H1 (cell line): ENCODE measurements around the gene FSTL4. TPM values are rescaled to one million over a fixed set of nuclear protein-coding genes. Genes with fewer than 3 reads are reported as not detected.

ENCODE experiments used
- CTCF ChIA-PET: fragments of 300-600 bp; sonication (Branson Sonifier 250); formaldehyde crosslinking; loops from one replicate; lab custom pipeline; 2021; ENCODE audit not compliant: partially characterized antibody; lab: Charles Lee
- POLR2A ChIA-PET: fragments of 300-600 bp; sonication (Branson Sonifier 250); formaldehyde crosslinking; loops from one replicate; lab custom pipeline; 2021; ENCODE audit warnings: inconsistent platforms; ENCODE audit not compliant: partially characterized antibody; lab: Charles Lee
- DNase-seq, 2 experiments: peaks; one replicate each; pipeline versions ENCODE4 v3.0.0 to v3.0.0-alpha.2; 2010 to 2022; ENCODE audit warnings: low spot score in 2 of 2, low read depth in 1 of 2, mixed read lengths in 1 of 2
- FAIRE-seq: peaks from 2 replicates; lab custom pipeline; 2011; peaks lifted over from hg19 to GRCh38; lab: Jason Lieb, UNC
- H2AFZ ChIP-seq: 2 replicates; pipeline ENCODE4 v1.8.1; 2012; ENCODE audit warnings: low read length, inconsistent platforms
- H2AK5ac ChIP-seq: 2 replicates; pipeline ENCODE4 v1.6.1; 2013; ENCODE audit warnings: low read depth, low read length
- H2BK120ac ChIP-seq: replicated peaks from 2 replicates; pipeline ENCODE3; 2013; ENCODE audit warnings: low read depth, low read length, inconsistent platforms
- H2BK12ac ChIP-seq: 2 replicates; pipeline ENCODE4 v1.6.1; 2013; ENCODE audit warnings: low read depth, low read length
- H2BK15ac ChIP-seq: 2 replicates; pipeline ENCODE4 v1.6.1; 2013; ENCODE audit warnings: low read length
- H2BK20ac ChIP-seq: 2 replicates; pipeline ENCODE4 v1.6.1; 2013; ENCODE audit warnings: low read length
- H2BK5ac ChIP-seq: 2 replicates; pipeline ENCODE4 v1.6.1; 2013; ENCODE audit warnings: low read depth, low read length
- H3K14ac ChIP-seq: 2 replicates; pipeline ENCODE4 v1.6.1; 2013; ENCODE audit warnings: inconsistent platforms; ENCODE audit not compliant: insufficient read length
- H3K18ac ChIP-seq: 2 replicates; pipeline ENCODE4 v1.6.1; 2013; ENCODE audit warnings: low read length; ENCODE audit errors: extremely low read depth
- H3K23ac ChIP-seq: 2 replicates; pipeline ENCODE4 v1.6.1; 2013; ENCODE audit warnings: inconsistent platforms; ENCODE audit not compliant: insufficient read length
- H3K23me2 ChIP-seq: 2 replicates; pipeline ENCODE4 v1.6.1; 2013; ENCODE audit warnings: low read depth, low read length
- H3K27ac ChIP-seq: 2 replicates; pipeline ENCODE4 v1.6.1; 2011; ENCODE audit warnings: low read depth, low read length, inconsistent platforms
- H3K27me3 ChIP-seq, 4 experiments: replicated peaks in 1 of 4; 1 replicate in 1 of 4; 2 replicates in 3 of 4; pipeline versions ENCODE4 v1.6.1 to v1.8.1; 2011 to 2013; ENCODE audit warnings: low read length in 3 of 4, mild to moderate bottlenecking in 3 of 4, inconsistent platforms in 2 of 4, mixed read lengths in 2 of 4, moderate library complexity in 1 of 4; ENCODE audit not compliant: control insufficient read depth in 3 of 4, insufficient read depth in 3 of 4; ENCODE audit errors: extremely low read depth in 1 of 4
- H3K36me3 ChIP-seq, 4 experiments: 2 replicates each; pipeline versions ENCODE4 v1.6.1 to v1.8.1; 2011 to 2013; ENCODE audit warnings: mild to moderate bottlenecking in 4 of 4, low read length in 3 of 4, moderate library complexity in 2 of 4, control low read depth in 1 of 4, inconsistent platforms in 1 of 4; ENCODE audit not compliant: insufficient read depth in 4 of 4, control insufficient read depth in 2 of 4
- H3K4ac ChIP-seq: replicated peaks from 2 replicates; pipeline ENCODE3; 2013; ENCODE audit warnings: low read length, low read depth, mixed read lengths, inconsistent platforms; ENCODE audit not compliant: insufficient read length
- H3K4me1 ChIP-seq, 4 experiments: replicated peaks in 1 of 4; 1 replicate in 1 of 4; 2 replicates in 3 of 4; pipeline versions ENCODE4 v1.6.1 to v1.8.1; 2011 to 2013; ENCODE audit warnings: low read length in 3 of 4, inconsistent platforms in 2 of 4, mixed read lengths in 1 of 4; ENCODE audit not compliant: insufficient read depth in 4 of 4, control insufficient read depth in 3 of 4
- H3K4me2 ChIP-seq, 2 experiments: 2 replicates each; pipeline versions ENCODE4 v1.6.1 to v1.8.1; 2011 to 2013; ENCODE audit warnings: low read depth in 2 of 2, low read length in 2 of 2, control low read depth in 1 of 2, inconsistent platforms in 1 of 2, mild to moderate bottlenecking in 1 of 2; ENCODE audit not compliant: insufficient read depth in 1 of 2
- H3K4me3 ChIP-seq, 4 experiments: fragments of 200-600, 300-600 bp in 1 of 4; sonication (generic), shearing (Covaris generic), sonication (Bioruptor Twin) in 1 of 4; 2 replicates each; pipeline versions ENCODE4 v1.5.1 to v1.8.1; 2011 to 2016; ENCODE audit warnings: low read length in 4 of 4, low read depth in 3 of 4, control low read depth in 2 of 4, inconsistent platforms in 2 of 4, mild to moderate bottlenecking in 2 of 4, mixed read lengths in 1 of 4, moderate library complexity in 1 of 4; ENCODE audit not compliant: insufficient read depth in 2 of 4; ENCODE audit errors: extremely low read depth in 1 of 4
- H3K56ac ChIP-seq: replicated peaks from 2 replicates; pipeline ENCODE3; 2013; ENCODE audit warnings: low read depth, mild to moderate bottlenecking, mixed read lengths, low read length, inconsistent platforms; ENCODE audit not compliant: insufficient read length
- H3K79me1 ChIP-seq: 2 replicates; pipeline ENCODE4 v1.6.1; 2013; ENCODE audit warnings: low read depth, low read length, control low read depth
- H3K79me2 ChIP-seq, 2 experiments: 2 replicates each; pipeline versions ENCODE4 v1.6.1 to v1.8.1; 2012 to 2013; ENCODE audit warnings: low read length in 2 of 2, mild to moderate bottlenecking in 2 of 2, inconsistent platforms in 1 of 2; ENCODE audit not compliant: insufficient read depth in 2 of 2, control insufficient read depth in 1 of 2
- H3K9ac ChIP-seq, 4 experiments: replicated peaks in 1 of 4; 1 replicate in 1 of 4; 2 replicates in 3 of 4; pipeline versions ENCODE4 v1.6.1 to v1.8.1; 2011 to 2013; ENCODE audit warnings: low read depth in 3 of 4, low read length in 3 of 4, control low read depth in 2 of 4, mild to moderate bottlenecking in 2 of 4, moderate library complexity in 2 of 4, inconsistent platforms in 1 of 4; ENCODE audit errors: extremely low read depth in 1 of 4
- H3K9me3 ChIP-seq, 2 experiments: 2 replicates each; pipeline versions ENCODE4 v1.6.1 to v1.8.1; 2012 to 2013; ENCODE audit warnings: mild to moderate bottlenecking in 2 of 2, moderate library complexity in 2 of 2, control low read depth in 1 of 2, inconsistent platforms in 1 of 2, low read depth in 1 of 2, low read length in 1 of 2, mixed read lengths in 1 of 2; ENCODE audit not compliant: insufficient read depth in 2 of 2
- H4K20me1 ChIP-seq, 2 experiments: replicated peaks in 1 of 2; 2 replicates each; pipeline versions ENCODE3 to v1.8.1; 2011 to 2013; ENCODE audit warnings: inconsistent platforms in 2 of 2, low read length in 2 of 2, mild to moderate bottlenecking in 1 of 2; ENCODE audit not compliant: insufficient read depth in 2 of 2, control insufficient read depth in 1 of 2
- H4K5ac ChIP-seq: 2 replicates; pipeline ENCODE4 v1.6.1; 2013; ENCODE audit warnings: low read length, low read depth, mixed read lengths, inconsistent platforms; ENCODE audit not compliant: insufficient read length
- H4K8ac ChIP-seq: 2 replicates; pipeline ENCODE4 v1.8.0; 2013; ENCODE audit warnings: mild to moderate bottlenecking, moderate library complexity, low read length, inconsistent platforms; ENCODE audit not compliant: insufficient read depth; ENCODE audit errors: extremely low read depth
- H4K91ac ChIP-seq: replicated peaks from 2 replicates; pipeline ENCODE3; 2013; ENCODE audit warnings: low read length, mixed read lengths, inconsistent platforms; ENCODE audit not compliant: insufficient read length
- SP2 ChIP-seq: IDR thresholded peaks from 2 replicates; pipeline ENCODE4 v1.6.1; 2012; ENCODE audit warnings: mild to moderate bottlenecking, low read length, inconsistent platforms
- SUZ12 ChIP-seq: fragments of 200-600 bp; sonication (generic); IDR thresholded peaks from 2 replicates; pipeline ENCODE4 v1.6.1; 2012; ENCODE audit warnings: mild to moderate bottlenecking, inconsistent platforms, low read length, moderate library complexity, mixed read lengths
- WGBS, 2 experiments: shearing (Covaris generic) in 1 of 2; methylation state at CpG; one replicate each; pipeline versions ENCODE4 v1.1.6 to v1.1.7; 2013 to 2015; ENCODE audit warnings: low lambda C conversion rate in 2 of 2, mixed read lengths in 2 of 2, inconsistent platforms in 1 of 2, low coverage in 1 of 2, missing lambda C conversion rate in 1 of 2; ENCODE audit not compliant: insufficient replicate concordance in 2 of 2, insufficient coverage in 1 of 2, insufficient read length in 1 of 2; ENCODE audit errors: extremely low coverage in 1 of 2, missing lambda C conversion rate in 1 of 2; 5-methylcytosine and 5-hydroxymethylcytosine counted together
- polyA plus RNA-seq, 7 experiments: library from polyadenylated mRNA; depleted of rRNA in 3 of 7; stranded (reverse) in 5 of 7; unstranded in 2 of 7; fragments of >200 nt in 5 of 7; fragments of 200-250 nt in 2 of 7; gene quantifications; 1 replicate in 5 of 7; 2 replicates in 1 of 7; 4 replicates in 1 of 7; pipeline versions ENCODE4 v1.2.1 to v1.2.3, GENCODE V29; 2011 to 2013; ENCODE audit warnings: missing spikeins in 2 of 7, mixed read lengths in 2 of 7
- total RNA-seq: library from RNA; stranded (reverse); fragmentation: NEBNext Ultra II Directional; extraction: Animal tissue kit (Norgen Biotek cat#: 25700); gene quantifications from 2 replicates; pipeline ENCODE4 v1.2.1, GENCODE V29; 2021

The FSTL4 gene
- total and polyA plus RNA-seq, 2 of the 8 experiments (the other 6 are each of a cell fraction or from before 2014, with no cell fraction given) = 3.1 to 4.1 TPM

GRCh38 chr5:133149345-133149744, 463.0 kb downstream of the FSTL4 start:
- Histone ChIP-seq H3K23me2 (no peaks in the 10 kb centered on the region), H4K8ac (no peak overlapping the region), H3K4me3 (no peak overlapping the region), H3K27ac (no peak overlapping the region), H3K79me2 (no peaks in the 10 kb centered on the region), H3K56ac (no peak overlapping the region), H3K4me2 (no peak overlapping the region), H2BK20ac (no peak overlapping the region), H4K5ac (no peak overlapping the region), H2BK15ac (no peak overlapping the region), H2BK12ac (no peak overlapping the region), H3K36me3 (no peaks in the 10 kb centered on the region), H2AK5ac (no peak overlapping the region), H3K23ac (no peak overlapping the region), H3K18ac (no peak overlapping the region), H3K9me3 (no peaks in the 10 kb centered on the region), H3K4ac (no peak overlapping the region), H2BK120ac (no peak overlapping the region), H3K79me1 (no peaks in the 10 kb centered on the region), H4K20me1 (no peaks in the 10 kb centered on the region), H3K27me3 (no peaks in the 10 kb centered on the region), H3K4me1 (no peaks in the 10 kb centered on the region), H4K91ac (no peak overlapping the region), H3K9ac (no peak overlapping the region), H2BK5ac (no peak overlapping the region), H3K14ac (no peak overlapping the region), H2AFZ (no peak overlapping the region)
- ChIA-PET POLR2A (no interaction called here), CTCF (interaction anchor here (0.6 kb wide), 1 partner anchor 16 kb away, joined by 5 read pairs; no protein-coding TSS in a partner anchor)
- DNase-seq (no peak), FAIRE-seq (no peak)
- WGBS, 2 experiments = 94% methylated on average over 4 of the region's 4 CpGs; no CpG with 5 or more reads in 1 of the 2 experiments
- TF ChIP-seq SUZ12 (no peak), SP2 (no peak)
